Forelimb muscle (tissue), 1 donor: ENCODE results near the gene INSIG1. TPM values are rescaled to one million over a fixed set of nuclear protein-coding genes. Genes with fewer than 3 reads are reported as not detected.

Source experiments
- DNase-seq: peaks from one replicate; pipeline ENCODE4 v3.0.0-alpha.2; 2013; ENCODE audit warnings: low read depth
- polyA plus RNA-seq: library from polyadenylated mRNA; unstranded; fragments of 120-200 nt; gene quantifications from one replicate; pipeline ENCODE4 v1.2.1, GENCODE V29; 2013; ENCODE audit not compliant: insufficient read length

The INSIG1 gene
- polyA plus RNA-seq, 1 donor: 22.7 TPM

DNA sequence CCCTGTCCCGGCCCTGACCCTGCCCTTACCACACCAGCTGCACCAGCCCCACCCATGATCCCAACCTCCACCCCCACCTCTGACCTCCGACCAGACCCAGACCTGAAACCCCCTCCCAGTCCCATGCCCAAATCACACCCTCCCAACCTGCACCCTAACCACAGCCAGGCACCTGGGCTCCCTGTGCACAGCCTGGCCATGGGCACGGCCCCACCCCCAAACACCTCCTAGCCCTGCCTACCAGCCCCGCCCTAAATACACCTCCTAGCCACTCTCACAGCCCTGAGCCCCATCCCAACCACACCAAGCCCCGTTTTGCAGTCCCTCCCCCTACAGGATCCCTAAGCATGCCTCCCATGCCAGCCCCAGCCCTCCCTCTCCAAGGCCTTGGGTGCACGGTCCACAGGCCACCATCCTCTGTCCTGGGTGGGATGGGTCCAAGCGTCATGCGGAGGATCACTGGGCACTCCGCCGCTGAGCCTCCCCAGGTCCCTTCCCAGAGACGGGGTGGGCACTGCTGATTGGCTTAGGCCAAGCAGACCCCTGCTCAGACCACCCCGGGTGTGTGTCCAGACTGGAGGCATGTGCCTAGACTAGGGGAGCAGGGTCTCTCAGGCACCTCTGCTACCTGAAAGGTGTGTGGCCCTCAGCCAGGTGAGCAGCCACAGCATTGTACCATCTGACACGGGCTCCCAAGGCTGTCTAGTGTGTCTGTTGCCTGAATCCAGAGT is 30.1 kb downstream of the INSIG1 start:
- no peak for DNase-seq

DNA sequence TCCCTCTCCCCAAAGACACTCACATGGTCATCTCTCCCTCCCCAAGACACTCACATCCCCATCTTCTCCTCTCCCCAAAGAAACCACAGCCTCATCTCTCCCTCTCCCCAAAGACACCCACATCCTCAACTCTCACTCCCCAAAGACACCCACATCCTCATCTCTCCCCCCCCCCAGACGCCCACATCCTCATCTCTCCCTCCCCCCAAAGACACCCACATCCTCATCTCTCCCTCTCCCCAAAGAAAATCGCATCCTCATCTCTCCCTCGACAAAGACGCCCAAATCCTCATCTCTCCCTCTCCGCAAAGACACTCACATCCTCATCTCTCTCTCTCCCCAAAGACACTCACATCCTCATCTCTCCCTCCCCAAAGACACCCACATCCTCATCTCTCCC is 31.5 kb downstream of the INSIG1 start:
- no peak for DNase-seq

GRCh38 chr7:155331396-155331795 is 33.7 kb downstream of the INSIG1 start:
- no peak for DNase-seq

- no peak for DNase-seq
Measured at GRCh38 chr7:155333346-155334234, 35.9 kb downstream of the INSIG1 start.

DNA sequence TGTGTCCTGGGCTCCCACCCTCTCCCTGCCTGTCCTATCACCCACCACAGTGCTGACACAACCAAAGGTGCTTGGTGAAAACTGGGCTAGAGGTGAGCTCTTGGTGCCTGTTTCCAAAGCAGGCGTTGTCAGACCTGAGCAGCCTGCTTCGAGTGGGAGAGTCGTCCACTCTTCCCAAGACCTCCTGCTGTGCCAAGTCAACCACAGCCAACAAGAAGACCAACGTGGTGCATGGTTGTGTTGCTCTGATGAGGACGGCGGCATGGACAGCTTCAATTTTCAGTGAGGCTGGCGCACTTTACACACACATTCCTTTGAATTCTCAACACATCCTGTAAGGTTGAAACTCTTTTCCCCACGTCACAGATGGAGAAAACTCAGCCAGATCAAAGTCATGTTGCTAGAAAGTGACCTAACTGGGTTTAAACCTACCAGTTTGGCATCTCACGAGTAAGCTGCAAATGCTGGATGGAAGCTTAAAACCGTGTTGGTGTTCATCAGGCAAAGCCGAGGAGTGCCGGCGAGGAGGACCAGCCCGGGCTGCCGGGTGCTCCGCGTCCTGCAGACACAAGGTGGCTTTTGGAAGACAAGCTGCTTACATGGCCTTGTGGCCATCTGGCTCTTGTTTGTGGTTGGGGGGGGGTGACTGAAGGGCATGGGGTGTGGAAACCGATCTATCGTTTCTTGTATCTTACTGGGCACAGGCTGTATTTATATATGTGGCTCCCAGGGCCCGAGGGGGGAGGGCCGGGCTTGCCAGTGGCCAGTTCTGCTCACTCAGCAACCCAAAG is 39.3 kb downstream of the INSIG1 start:
- DNase-seq: no peak

- no peak for DNase-seq
Measured at GRCh38 chr7:155337946-155338631, 40.4 kb downstream of the INSIG1 start.

- DNase-seq: no peak
Measured at GRCh38 chr7:155338632-155339320, 41.1 kb downstream of the INSIG1 start.

DNA sequence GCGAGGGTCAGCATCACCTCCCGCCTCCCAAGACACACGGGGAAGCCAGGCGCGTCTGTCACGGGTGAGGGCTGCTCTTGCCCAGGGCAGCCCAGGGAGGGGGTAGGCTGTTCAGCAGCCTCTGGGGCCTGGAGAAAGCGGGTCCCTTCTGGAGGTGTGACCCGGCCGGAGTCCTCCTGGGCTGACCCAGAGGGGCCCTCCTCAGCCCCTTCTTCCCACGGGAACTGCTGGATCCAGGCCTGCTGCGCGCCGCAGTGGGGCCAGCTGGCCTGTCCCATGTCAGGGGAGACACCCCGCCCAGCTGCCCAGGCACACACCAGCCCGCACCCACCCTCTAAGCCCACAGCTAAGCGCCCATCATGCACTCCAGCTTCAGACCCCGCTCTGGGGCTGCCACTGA is 41.8 kb downstream of the INSIG1 start:
- DNase-seq: no peak

- no peak for DNase-seq
Measured at GRCh38 chr7:155340071-155340531, 42.4 kb downstream of the INSIG1 start.

GRCh38 chr7:155340721-155341120 is 43.0 kb downstream of the INSIG1 start:
- no peak for DNase-seq

DNA sequence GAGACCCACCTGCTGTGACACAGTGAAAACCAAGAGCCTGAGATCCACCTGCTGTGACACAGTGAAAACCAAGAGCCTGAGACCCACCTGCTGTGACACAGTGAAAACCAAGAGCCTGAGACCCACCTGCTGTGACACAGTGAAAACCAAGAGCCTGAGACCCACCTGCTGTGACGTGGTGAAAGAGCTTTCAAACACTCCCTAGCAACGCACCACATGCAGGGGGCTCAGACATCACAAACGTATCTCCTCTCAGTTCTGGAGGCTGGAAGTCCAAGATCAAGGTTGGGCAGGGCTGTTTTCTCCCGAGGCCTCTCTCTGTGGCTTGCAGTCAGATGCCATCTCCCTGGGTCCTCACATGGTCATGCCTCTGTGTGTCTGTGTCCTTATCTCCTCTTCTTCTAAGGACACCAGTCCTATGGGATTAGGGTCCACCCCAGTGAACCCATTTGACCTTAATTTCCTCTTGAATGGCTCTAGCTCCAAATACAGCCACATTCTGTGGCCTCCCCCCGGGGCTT is 43.8 kb downstream of the INSIG1 start:
- no peak for DNase-seq

DNA sequence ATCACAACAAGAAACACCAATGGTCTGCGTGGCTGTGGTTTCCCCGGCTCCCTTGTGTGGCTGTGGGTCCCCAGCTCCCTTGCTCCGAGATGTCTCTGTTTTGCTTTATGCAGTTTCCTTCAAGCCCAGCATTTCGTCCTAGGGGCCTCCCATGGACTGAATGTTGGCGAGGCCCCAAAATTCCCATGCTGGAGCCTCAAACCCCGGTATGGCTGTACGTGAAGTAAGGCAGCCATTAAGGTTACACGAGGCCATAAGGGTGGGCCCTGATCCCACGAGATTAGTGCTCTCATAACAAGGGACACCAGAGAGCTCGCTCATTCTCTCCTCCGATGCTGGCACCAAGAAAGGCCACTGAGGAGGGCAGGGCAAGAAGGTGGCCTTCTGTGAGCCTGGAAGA is 44.6 kb downstream of the INSIG1 start:
- no peak for DNase-seq

GRCh38 chr7:155343150-155343549 is 45.5 kb downstream of the INSIG1 start:
- no peak for DNase-seq

DNA sequence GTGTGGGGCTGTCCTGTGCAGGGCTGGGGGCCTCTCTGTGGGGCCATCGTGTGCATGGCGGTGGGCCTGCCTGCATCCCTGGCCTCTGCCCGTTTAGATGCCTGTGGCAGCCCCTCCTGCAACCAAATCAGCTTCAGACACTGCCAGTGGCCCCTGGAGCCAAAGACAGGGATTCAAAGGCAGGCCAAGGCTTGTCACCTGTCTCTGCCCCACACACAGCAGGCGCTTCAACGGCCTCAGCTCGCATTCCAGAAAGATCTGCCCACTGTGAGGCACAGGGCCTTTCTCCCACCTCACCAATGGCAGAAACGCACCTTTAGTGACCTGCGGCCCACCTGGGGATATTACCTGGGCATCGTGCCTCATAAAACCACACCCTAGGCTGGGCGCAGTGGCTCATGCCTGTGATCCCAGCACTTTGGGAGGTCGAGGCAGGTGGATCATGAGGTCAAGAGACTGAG is 46.0 kb downstream of the INSIG1 start:
- DNase-seq: no peak

DNA sequence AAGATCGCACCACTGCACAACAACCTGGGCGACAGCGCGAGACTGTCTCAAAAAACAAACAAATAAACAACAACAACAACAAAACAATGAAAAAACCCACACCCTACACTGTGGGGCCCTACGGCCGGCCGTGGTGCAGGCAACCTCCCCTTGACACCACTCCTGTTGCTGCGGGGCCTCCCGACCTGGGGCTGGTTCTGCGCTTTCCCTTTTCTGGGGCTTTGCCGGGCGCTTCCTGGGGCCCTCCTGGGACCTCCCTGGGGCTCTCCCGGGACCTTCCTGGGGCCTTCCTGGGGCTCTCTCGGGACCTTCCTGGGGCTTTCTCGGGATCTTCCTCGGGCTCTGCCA is 46.6 kb downstream of the INSIG1 start:
- no peak for DNase-seq

DNA sequence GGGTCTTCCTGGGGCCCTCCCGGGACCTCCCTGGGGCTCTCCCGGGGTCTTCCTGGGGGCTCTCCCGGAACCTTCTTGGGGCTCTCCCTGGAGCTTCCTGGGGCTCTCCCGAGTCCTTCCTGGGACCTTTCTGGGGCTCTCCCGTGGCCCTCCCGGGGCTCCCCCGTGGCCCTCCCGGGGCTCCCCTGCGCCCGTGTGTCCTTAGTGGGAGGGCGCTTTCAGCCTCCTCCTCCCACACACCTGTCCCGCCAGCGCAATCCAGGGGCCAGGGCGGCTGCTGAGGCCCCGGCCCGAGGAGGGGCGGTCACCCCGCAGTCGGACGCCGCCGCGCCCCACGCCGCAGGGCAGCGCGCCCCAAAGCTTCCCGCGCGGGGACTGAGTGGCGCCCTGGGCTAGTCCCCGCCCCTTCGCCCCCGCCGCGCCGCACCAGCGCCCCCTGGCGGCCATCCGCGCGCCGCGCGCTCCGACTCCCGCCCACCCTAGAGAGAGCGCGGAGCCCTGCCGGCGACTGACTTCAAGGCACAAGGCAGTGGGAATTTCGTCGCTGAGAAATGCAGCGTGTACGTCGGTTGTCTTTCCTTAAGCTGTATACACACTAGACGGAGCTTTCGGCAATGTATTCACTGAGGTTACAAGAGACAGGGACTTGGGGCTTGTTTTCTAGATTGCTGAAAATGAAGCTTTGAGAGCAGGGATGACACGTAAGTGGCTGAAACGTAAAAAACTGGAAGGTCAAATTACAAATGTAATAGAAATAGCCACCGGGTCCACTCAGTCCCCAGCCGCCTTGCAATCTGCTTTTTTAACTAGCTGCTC is 47.1 kb downstream of the INSIG1 start:
- DNase-seq: no peak

DNA sequence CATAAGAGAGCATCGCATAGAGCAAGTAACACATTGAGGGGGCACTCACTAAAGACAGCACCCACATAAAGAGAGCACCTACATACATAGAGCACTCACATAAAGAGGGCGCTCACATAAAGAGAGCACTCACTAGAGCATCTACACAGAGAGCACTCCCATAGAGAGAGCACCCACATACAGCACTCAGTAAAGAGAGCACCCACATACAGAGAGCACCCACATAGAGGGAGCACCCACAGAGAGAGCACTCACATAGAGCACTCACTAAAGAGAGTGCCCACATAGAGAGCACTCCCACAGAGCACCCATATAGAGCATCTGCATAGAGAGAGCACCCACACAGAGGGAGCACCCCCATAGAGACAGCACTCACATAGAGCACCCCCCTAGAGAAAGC is 47.8 kb downstream of the INSIG1 start:
- no peak for DNase-seq

DNA sequence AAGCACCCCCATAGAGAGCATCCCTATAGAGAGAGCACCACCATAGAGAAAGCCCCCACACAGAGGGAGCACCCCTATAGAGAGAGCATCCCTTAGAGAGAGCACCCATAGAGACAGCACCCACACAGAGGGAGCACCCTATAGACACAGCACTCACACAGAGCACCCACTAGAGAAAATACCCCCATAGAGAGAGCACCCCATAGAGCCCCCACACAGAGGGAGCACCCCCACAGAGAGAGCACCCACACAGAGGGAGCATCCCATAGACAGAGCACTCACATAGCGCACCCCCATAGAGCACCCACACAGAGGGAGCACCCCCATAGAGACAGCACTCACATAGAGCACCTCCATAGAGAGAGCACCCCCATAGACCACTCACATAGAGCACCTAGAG is 48.6 kb downstream of the INSIG1 start:
- DNase-seq: no peak

DNA sequence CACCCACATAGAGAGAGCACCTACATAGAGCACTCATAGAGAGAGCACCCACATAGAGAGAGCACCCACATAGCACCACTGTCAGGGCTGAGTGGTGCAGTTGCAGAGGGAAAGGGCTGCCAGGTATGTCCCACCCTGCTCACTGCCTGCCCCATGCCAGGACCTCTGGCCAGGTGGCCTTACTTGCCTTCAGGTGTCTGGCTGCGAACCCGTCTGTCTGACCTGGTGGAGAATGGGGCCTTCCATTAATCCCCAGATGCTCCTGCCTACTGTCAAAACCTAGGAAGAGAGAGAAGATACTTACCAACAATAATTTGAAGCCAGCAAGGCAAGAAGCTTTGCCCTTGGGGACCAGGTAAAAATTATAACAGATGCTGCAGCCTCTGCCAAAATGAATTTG is 51.1 kb downstream of the INSIG1 start:
- no peak for DNase-seq
